AG09309 (cell line): ENCODE data around the gene IMPDH1.

Experiments
- DNase-seq: peaks from one replicate; pipeline ENCODE4 v3.0.0-alpha.2; 2010; ENCODE audit warnings: low read depth
- H3K4me3 ChIP-seq: 2 replicates; pipeline ENCODE4 v1.5.1; 2011; ENCODE audit warnings: mild to moderate bottlenecking, low read depth, low read length, moderate library complexity; ENCODE audit not compliant: control insufficient read depth
- TF ChIP-seq, protein P1 (sequence below): IDR thresholded peaks from 2 replicates; pipeline ENCODE4 v1.5.1; 2011; ENCODE audit warnings: mild to moderate bottlenecking, low read depth, low read length, inconsistent platforms; ENCODE audit not compliant: insufficient read depth, control insufficient read depth; ENCODE audit errors: missing control alignments

The IMPDH1 gene

DNA sequence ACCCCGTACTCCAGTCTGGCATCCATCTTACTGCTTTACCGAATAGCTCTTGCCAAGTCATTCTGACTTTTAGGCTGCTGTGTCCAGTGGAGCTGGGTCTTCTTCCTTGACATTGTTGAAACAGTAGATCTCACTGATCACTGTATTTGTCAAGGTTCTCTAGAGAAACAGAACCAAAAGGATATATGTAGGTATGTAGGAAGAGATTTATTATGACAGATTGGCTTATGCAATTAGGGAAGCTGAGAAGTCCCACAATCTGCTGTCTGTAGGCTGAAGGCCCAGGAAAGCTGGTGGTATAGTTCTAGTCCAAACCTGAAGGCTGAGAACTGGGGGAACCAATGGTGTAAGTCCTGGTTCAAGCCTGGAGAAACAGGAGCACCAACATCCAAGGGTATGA, 36.2 kb downstream of the IMPDH1 start:
- no peak overlapping the region for H3K4me3 ChIP-seq
- no peak for DNase-seq
- TF ChIP-seq, protein P1, sequence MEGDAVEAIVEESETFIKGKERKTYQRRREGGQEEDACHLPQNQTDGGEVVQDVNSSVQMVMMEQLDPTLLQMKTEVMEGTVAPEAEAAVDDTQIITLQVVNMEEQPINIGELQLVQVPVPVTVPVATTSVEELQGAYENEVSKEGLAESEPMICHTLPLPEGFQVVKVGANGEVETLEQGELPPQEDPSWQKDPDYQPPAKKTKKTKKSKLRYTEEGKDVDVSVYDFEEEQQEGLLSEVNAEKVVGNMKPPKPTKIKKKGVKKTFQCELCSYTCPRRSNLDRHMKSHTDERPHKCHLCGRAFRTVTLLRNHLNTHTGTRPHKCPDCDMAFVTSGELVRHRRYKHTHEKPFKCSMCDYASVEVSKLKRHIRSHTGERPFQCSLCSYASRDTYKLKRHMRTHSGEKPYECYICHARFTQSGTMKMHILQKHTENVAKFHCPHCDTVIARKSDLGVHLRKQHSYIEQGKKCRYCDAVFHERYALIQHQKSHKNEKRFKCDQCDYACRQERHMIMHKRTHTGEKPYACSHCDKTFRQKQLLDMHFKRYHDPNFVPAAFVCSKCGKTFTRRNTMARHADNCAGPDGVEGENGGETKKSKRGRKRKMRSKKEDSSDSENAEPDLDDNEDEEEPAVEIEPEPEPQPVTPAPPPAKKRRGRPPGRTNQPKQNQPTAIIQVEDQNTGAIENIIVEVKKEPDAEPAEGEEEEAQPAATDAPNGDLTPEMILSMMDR, result no peak

DNA sequence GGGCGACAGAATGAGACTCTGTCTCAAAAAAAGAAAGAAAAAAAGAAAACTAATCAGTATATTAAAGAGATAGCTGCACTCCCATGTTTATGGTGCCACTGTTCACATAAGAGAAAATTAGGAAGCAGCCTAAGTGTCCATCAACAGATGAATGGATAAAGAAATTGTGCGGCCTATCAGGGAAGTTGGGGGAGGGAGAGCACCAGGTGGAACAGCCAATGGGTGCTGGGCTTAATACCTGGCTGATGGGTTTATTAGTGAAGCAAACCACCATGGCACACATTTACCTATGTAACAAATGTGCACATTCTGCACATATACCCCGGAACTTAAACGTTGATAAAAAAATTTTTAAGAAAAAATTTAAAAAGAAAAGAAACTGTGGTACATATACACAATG, 39.3 kb downstream of the IMPDH1 start:
- no peak overlapping the region for H3K4me3 ChIP-seq
- TF ChIP-seq, protein P1, result no peak
- DNase-seq, result no peak

DNA sequence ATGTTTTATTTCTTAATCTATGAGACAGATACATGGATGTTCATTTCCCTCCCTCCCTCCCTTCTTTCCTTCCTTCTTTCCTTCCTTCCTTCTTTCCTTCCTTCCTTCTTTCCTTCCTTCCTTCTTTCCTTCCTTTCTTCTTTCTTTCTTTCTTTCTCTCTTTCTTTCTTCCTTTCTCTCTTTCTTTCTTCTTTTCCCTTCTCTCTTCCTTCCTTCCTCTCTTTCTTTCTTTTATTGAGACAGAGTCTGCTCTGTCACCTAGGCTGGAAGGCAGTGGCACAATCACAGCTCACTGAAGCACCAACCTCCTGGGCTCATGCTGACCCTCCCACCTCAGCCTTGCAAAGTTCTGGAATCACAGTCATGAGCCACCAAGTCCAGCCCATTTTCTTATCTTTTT, 42.8 kb downstream of the IMPDH1 start:
- no peak overlapping the region for H3K4me3 ChIP-seq
- no peak for DNase-seq
- TF ChIP-seq, protein P1, result no peak

DNA sequence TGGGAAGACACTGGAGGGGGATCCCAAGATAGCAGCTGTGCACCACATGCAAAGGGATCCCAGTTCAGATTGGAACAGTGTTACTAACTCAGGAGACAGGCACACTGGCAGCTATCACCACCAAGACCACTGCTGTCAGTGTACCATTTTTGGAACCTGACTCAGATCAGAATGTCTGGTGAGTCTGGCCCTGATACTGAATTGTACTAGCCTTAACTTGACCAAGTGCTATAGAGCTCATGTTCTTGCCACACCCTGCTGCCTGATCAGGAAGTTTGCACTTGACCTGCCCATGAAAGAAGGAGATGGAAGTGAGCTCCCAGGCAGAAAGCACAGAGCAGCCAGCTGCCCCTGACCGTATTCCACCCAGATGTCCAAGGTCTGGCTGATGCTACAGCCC, 43.5 kb downstream of the IMPDH1 start:
- DNase-seq, result no peak
- TF ChIP-seq, protein P1, result no peak
- no peak overlapping the region for H3K4me3 ChIP-seq

DNA sequence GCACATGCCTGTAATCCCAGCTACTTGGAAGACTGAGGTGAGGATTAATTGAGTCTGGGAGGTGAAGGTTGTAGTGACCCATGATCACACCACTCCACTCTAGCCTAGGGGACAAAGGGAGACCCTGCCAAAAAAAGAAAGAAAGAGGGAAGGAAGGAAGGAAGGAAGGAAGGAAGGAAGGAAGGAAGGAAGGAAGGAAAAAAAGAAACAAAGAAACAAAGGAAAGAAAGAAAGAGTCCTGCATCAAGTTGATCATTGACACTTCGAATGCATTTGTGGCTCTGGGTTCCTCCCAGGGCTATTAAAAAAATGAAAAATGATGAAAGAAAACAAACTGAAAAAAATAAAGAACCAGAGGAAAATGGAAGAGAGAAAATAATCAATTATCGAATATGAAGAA, 44.4 kb downstream of the IMPDH1 start:
- TF ChIP-seq, protein P1, result no peak
- no peak overlapping the region for H3K4me3 ChIP-seq
- DNase-seq, result no peak

DNA sequence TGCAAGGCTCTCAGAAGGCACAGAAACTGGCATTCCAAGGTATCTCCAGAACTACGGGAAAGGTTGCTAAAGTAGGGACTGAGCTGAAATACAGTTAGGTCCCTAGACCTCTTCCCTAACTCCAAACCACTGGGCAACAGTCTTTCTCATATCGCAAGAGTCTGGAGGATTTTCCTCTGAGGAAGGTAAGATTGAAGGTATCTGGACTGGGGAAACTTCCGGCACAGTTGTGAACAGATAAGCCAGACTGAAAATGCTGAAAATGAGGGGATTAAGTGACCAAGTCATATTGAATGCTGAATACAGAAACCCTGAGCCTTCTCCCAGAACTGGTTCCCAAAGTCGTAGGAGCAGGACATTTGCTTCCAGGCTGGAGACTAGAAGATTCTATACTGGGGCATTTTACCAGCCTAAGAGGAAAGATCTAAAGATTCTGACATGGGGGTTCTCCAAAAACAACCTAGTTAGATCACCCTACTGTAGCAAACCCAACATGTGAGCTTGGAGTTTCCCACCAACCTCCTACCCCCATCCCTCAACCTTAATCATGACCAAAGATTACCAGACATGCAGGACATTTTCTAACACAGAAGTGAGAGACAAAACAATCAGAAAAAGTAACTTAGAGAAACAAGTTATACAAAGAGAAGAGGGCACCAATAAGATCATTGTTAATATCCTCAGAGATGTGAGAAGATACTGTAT, 45.5 kb downstream of the IMPDH1 start:
- H3K4me3 ChIP-seq, result no peak overlapping the region
- TF ChIP-seq, protein P1, result no peak
- no peak for DNase-seq

DNA sequence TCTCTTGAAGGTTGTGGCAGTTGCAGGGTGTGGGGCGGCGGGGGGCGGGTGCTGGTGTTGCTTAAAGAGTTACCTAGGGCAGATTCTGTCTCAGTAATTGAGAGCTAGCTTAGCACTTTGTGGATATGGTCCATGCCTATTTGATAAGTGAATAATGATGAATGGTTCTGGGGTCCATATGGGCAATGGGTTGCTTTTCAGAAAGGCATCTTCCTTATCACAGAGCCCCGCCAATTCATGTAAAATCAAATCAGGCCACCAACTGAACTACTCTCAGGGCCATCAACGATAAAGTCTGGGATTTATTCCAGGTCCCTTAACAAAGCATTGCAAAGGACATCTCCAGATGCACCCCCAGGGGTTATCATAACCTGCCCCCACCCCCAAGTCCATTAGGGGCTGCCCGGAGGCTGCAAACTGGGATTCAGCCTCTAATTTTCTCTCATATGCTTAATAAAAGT, 46.5 kb downstream of the IMPDH1 start:
- TF ChIP-seq, protein P1, result no peak
- DNase-seq, result no peak
- no peak overlapping the region for H3K4me3 ChIP-seq
